Motor neuron (in vitro differentiated cells): ENCODE measurements around the gene SBNO1. TPM values are rescaled to one million over a fixed set of nuclear protein-coding genes. Genes with fewer than 3 reads are reported as not detected.
"Not testable (repeated sequence)": the region's sequence is repeated elsewhere in the genome, so short reads cannot be mapped to it uniquely, and the experiment has no call there.

Experiments used
- ATAC-seq, 8 experiments: fragments of 200-7000 bp; cut with Tn5 transposase; replicated peaks in 6 of 8; 2 replicates each; pipeline ENCODE4 v1.8.0; 2021; ENCODE audit warnings: mild to moderate bottlenecking in 8 of 8, moderate library complexity in 8 of 8
- H3K27ac ChIP-seq, 2 donors: fragments of 250-450 bp; sonication (Bioruptor Pico); 2 replicates each; pipeline ENCODE4 v1.9.0; 2021; ENCODE audit warnings: antibody characterized with exemption in 2 of 2, mild to moderate bottlenecking in 2 of 2, moderate library complexity in 1 of 2
- H3K4me1 ChIP-seq, 2 donors: fragments of 250-450 bp; sonication (Bioruptor Pico); replicated peaks in 1 of 2; 2 replicates each; pipeline ENCODE4 v1.6.1; 2021; ENCODE audit warnings: antibody characterized with exemption in 2 of 2, mild to moderate bottlenecking in 2 of 2, moderate library complexity in 1 of 2
- H3K4me3 ChIP-seq, 5 donors: fragments of 250-450 bp; sonication (Bioruptor Pico); 2 replicates each; pipeline ENCODE4 v1.9.0; 2021; ENCODE audit warnings: antibody characterized with exemption in 5 of 5, mild to moderate bottlenecking in 5 of 5, moderate library complexity in 4 of 5
- WGBS, 10 experiments: fragments of 450-650 bp; shearing (Covaris generic); methylation state at CpG; one replicate each; pipeline ENCODE4 v1.0.0; 2022; 5-methylcytosine and 5-hydroxymethylcytosine counted together
- in situ Hi-C, 9 experiments: fragments of 400-800 bp; cut with MboI; loops; one replicate each; pipeline ENCODE4 v1.15.0; 2021; ENCODE audit warnings: low sequenced_read_pairs in 9 of 9, low pct_unique_long_range_greater_than_20kb in 2 of 9; ENCODE audit not compliant: unreplicated experiment in 9 of 9
- total RNA-seq, 8 experiments: library from RNA; unstranded; fragments of 300-600 nt; gene quantifications; 2 replicates each; pipeline versions ENCODE4 v1.2.3 to v1.2.4, GENCODE V29; 2022

Gene SBNO1
- total RNA-seq, 8 experiments from 2014 or later, result 24.8 to 45.4 (median 31.3) TPM

- no peaks in the 10 kb centered on the region for H3K4me1 ChIP-seq
- no peak overlapping the region for H3K27ac ChIP-seq
- in situ Hi-C loops, result no loop called here
- peak in 1 of 8 experiments; percentile 22 for ATAC-seq
- 0 to 100% (median 92%) methylated on average over 1 to 5 of the region's 9 CpGs; no CpG with 5 or more reads in 2 of the 10 experiments for WGBS, 10 experiments
- H3K4me3 ChIP-seq, result no peak overlapping the region
Observed at GRCh38 chr12:123396954-123397353, 32.3 kb upstream of the SBNO1 start.

DNA sequence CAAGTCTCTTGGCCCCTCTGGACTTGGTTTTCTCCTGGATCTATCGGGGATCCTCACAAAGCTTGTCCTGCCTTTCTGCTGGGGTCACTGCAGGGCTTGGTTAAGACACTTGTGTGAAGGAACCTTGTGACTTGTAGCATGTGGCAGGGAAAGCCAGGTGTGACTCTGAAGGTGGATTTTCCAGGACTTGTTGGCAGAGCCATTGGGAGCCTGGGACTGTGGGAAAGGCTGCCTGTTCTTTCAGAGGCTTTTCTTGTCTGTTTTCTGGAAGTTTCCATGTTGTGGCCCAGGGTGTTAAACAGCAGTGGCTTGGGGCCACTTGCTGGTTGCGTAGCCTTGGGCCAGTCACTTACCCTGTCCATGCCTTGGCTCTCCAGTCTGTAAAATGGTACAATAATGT, 31.9 kb upstream of the SBNO1 start:
- no peak overlapping the region for H3K4me3 ChIP-seq
- 80 to 100% (median 97%) methylated on average over 1 to 2 of the region's 2 CpGs; no CpG with 5 or more reads in 4 of the 10 experiments for WGBS, 10 experiments
- in situ Hi-C loops, result no loop called here
- no peak for ATAC-seq
- no peak overlapping the region for H3K27ac ChIP-seq
- no peaks in the 10 kb centered on the region for H3K4me1 ChIP-seq

- 80 to 100% (median 100%) methylated on average over 1 to 3 of the region's 5 CpGs; no CpG with 5 or more reads in 3 of the 10 experiments for WGBS, 10 experiments
- Histone ChIP-seq H3K27ac (no peak overlapping the region), H3K4me3 (no peak overlapping the region), H3K4me1 (peaks cover 3% of the 10 kb centered on the region in 2 donors)
- in situ Hi-C loops, result no loop called here
- ATAC-seq, result no peak
Observed at GRCh38 chr12:123395236-123395635, 30.6 kb upstream of the SBNO1 start.

DNA sequence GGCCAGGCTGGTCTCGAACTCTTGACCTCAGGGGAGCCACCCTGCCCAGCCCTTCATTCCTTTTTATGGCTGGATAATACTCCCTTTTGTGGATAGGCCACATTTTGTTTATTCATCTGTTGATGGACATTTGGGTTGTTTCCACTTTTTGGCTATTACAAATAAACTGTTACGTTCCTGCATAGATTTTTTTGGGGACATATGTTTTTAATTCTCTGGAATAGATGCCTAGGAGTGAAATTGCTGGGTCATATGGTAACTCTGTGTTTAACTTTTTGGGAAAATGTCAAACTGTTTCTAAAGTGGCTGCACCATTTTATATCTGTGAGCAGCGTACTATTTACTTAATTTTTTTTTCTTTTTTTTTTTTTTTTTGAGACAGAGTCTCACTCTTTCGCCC, 29.1 kb upstream of the SBNO1 start:
- in situ Hi-C loops, result no loop called here
- no peak for ATAC-seq
- H3K4me1 ChIP-seq, result peaks cover 5 to 6% of the 10 kb centered on the region in 2 donors
- 63 to 100% (median 89%) methylated on average over 1 to 4 of the region's 4 CpGs; no CpG with 5 or more reads in 1 of the 10 experiments for WGBS, 10 experiments
- no peak overlapping the region for H3K4me3 ChIP-seq
- no peak overlapping the region for H3K27ac ChIP-seq

DNA sequence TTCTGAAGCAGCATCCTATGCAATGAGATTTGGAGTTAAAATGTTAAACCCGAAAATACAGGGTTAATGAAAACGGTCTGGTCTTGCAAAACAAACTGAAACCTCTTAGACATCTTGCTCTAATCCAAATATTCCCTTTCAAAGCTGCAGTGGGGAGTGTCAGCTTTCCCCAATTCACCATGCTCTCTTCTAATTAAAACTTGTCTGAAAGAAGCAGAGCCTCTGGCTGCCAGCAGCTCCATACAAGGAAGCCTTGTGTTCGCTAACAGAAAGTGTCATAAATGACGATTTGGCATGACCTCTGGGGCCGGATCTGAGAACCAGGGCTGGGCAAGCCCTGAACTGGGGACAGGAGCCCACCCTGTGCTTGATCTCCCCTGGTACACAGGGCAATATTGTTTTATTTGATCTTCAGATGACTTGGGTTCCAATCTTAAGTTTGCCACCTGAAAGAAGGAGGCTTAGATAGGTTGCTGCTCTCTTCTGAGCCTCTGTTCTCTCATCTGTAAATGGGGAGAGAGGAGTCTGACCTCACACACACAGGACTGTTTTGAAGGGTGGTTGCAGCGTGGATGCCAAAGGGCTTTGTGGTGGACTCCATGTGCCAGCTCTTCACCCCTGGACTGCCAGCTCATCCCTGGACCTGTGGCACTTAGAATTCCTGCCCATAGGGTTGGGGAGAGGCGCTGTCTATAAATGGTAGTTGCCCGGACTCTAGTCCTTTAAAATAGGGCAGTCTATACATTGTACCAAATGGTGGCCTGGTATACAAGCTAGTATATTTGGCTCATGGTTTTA, 27.1 kb upstream of the SBNO1 start:
- H3K27ac ChIP-seq, result no peak overlapping the region
- H3K4me1 ChIP-seq, result peaks cover 10 to 13% of the 10 kb centered on the region in 2 donors
- WGBS, 10 experiments, result 10 to 100% (median 80%) methylated on average over 2 to 5 of the region's 8 CpGs; no CpG with 5 or more reads in 1 of the 10 experiments
- in situ Hi-C loops, result no loop called here
- H3K4me3 ChIP-seq, result no peak overlapping the region
- ATAC-seq, result no peak

GRCh38 chr12:123390498-123391426, 26.1 kb upstream of the SBNO1 start:
- Histone ChIP-seq H3K4me3 (peak overlapping the region in 4 of 5 donors; percentile 39 to 65 (median 53)), H3K27ac (no peak overlapping the region), H3K4me1 (peaks cover 10 to 13% of the 10 kb centered on the region in 2 donors)
- no peak for ATAC-seq
- 33 to 94% (median 81%) methylated on average over 3 to 19 of the region's 23 CpGs for WGBS, 10 experiments
- in situ Hi-C loops, result no loop called here

GRCh38 chr12:123389560-123390351, 25.1 kb upstream of the SBNO1 start:
- Histone ChIP-seq H3K27ac (peak overlapping the region in 1 of 2 donors; percentile 76), H3K4me1 (peaks cover 10 to 13% of the 10 kb centered on the region in 2 donors), H3K4me3 (peak overlapping the region; percentile 39 to 65 (median 54))
- ATAC-seq, result peak; percentile 10 to 57 (median 26)
- in situ Hi-C loops, result no loop called here
- WGBS, 10 experiments, result 0 to 67% (median 13%) methylated on average over 1 to 5 of the region's 66 CpGs; no CpG with 5 or more reads in 5 of the 10 experiments

GRCh38 chr12:123388951-123389559, 24.4 kb upstream of the SBNO1 start:
- H3K4me1 ChIP-seq, result peaks cover 10 to 13% of the 10 kb centered on the region in 2 donors
- in situ Hi-C loops, result no loop called here
- peak overlapping the region; percentile 76 to 79 for H3K27ac ChIP-seq
- peak overlapping the region; percentile 39 to 65 (median 54) for H3K4me3 ChIP-seq
- no CpG with 5 or more reads among the region's 102 CpGs for WGBS, 10 experiments
- peak in 1 of 8 experiments; percentile 2 for ATAC-seq

GRCh38 chr12:123388177-123388950, 23.7 kb upstream of the SBNO1 start:
- in situ Hi-C loops, result no loop called here
- peak overlapping the region; percentile 76 to 79 for H3K27ac ChIP-seq
- peak overlapping the region; percentile 39 to 65 (median 54) for H3K4me3 ChIP-seq
- peak; percentile 18 to 63 (median 56) for ATAC-seq
- WGBS, 10 experiments, result 0 to 20% (median 4%) methylated on average over 1 to 9 of the region's 52 CpGs; no CpG with 5 or more reads in 5 of the 10 experiments
- H3K4me1 ChIP-seq, result peaks cover 10 to 13% of the 10 kb centered on the region in 2 donors

GRCh38 chr12:123387508-123388176, 23.0 kb upstream of the SBNO1 start:
- 53 to 93% (median 80%) methylated on average over 1 to 6 of the region's 8 CpGs; no CpG with 5 or more reads in 5 of the 10 experiments for WGBS, 10 experiments
- ATAC-seq, result no peak
- in situ Hi-C loops, result no loop called here
- peak overlapping the region; percentile 76 to 79 for H3K27ac ChIP-seq
- peak overlapping the region; percentile 39 to 65 (median 54) for H3K4me3 ChIP-seq
- H3K4me1 ChIP-seq, result peaks cover 10 to 13% of the 10 kb centered on the region in 2 donors

- H3K27ac ChIP-seq, ATAC-seq, in situ Hi-C loops: not testable (repeated sequence)
- H3K4me1 ChIP-seq, result peaks cover 10 to 13% of the 10 kb centered on the region in 2 donors
- WGBS, 10 experiments, result 77 to 100% (median 95%) methylated on average over 2 to 7 of the region's 9 CpGs; no CpG with 5 or more reads in 1 of the 10 experiments
- H3K4me3 ChIP-seq, result peak overlapping the region in 1 of 5 donors; percentile 60
Observed at GRCh38 chr12:123385536-123385935, 20.9 kb upstream of the SBNO1 start.
